HCT116 (cell line): ENCODE data around the gene SAE1. TPM values are rescaled to one million over a fixed set of nuclear protein-coding genes. Genes with fewer than 3 reads are reported as not detected.

ENCODE experiments used
- ATAC-seq: fragments of 200-7000 bp; cut with Tn5 transposase; 2 replicates; pipeline ENCODE4 v1.9.1; 2020; ENCODE audit warnings: mild to moderate bottlenecking, moderate library complexity
- BruUV-seq: library from RNA; stranded (reverse); fragments of 400-500 nt; replicated peaks from 2 replicates; lab custom pipeline; 2021; lab: Mats Ljungman, UMichigan
- CTCF ChIA-PET: fragments of 300-600 bp; sonication (Branson Sonifier 250); formaldehyde crosslinking; loops from one replicate; lab custom pipeline; 2021; ENCODE audit warnings: antibody characterized with exemption; lab: Charles Lee
- POLR2A ChIA-PET: fragments of 300-600, 350-600 bp; sonication (Branson Sonifier 250); formaldehyde crosslinking; loops from one replicate; lab custom pipeline; 2021; ENCODE audit warnings: antibody characterized with exemption; lab: Charles Lee
- RAD21 ChIA-PET, 2 experiments: fragments of 300-600 bp; sonication (Branson Sonifier 250); formaldehyde crosslinking; loops; one replicate each; lab custom pipeline; 2023; ENCODE audit warnings: low total read pairs in 2 of 2; ENCODE audit not compliant: uncharacterized antibody in 2 of 2, unreplicated experiment in 2 of 2, low non-redundant PET in 1 of 2; lab: Charles Lee
- DNase-seq: peaks from one replicate; pipeline ENCODE4 v3.0.0-alpha.2; 2010; ENCODE audit warnings: low read depth, low spot score
- H2AFZ ChIP-seq: fragments of 200-600 bp; shearing (Covaris generic), sonication (generic); 2 replicates; pipeline ENCODE4 v1.6.1; 2017; ENCODE audit warnings: low read depth, mixed run types, mixed read lengths, antibody characterized with exemption, low read length; ENCODE audit not compliant: poor library complexity, severe bottlenecking
- H3K27ac ChIP-seq: 2 replicates; pipeline ENCODE4 v1.5.1; 2012; ENCODE audit warnings: low read depth, low read length
- H3K27me3 ChIP-seq: fragments of 200-600 bp; sonication (generic); 2 replicates; pipeline ENCODE4 v1.6.1; 2016; ENCODE audit warnings: mixed run types, low read length, mixed read lengths; ENCODE audit not compliant: insufficient read depth
- H3K36me3 ChIP-seq, 2 experiments: fragments of 200-500 bp in 1 of 2; fragments of 200-600 bp in 1 of 2; sonication (Bioruptor generic) in 1 of 2; sonication (generic) in 1 of 2; 2 replicates each; pipeline versions ENCODE4 v1.5.1 to v1.6.1; 2014 to 2016; ENCODE audit warnings: low read length in 2 of 2, inconsistent platforms in 1 of 2, mixed read lengths in 1 of 2, mixed run types in 1 of 2; ENCODE audit not compliant: insufficient read depth in 2 of 2, control insufficient read depth in 1 of 2
- H3K4me1 ChIP-seq, 2 experiments: fragments of 200-600 bp in 1 of 2; sonication (generic) in 1 of 2; 2 replicates each; pipeline versions ENCODE4 v1.5.1 to v1.6.1; 2012 to 2017; ENCODE audit warnings: low read length in 2 of 2, inconsistent platforms in 1 of 2, mild to moderate bottlenecking in 1 of 2, mixed read lengths in 1 of 2, mixed run types in 1 of 2, moderate library complexity in 1 of 2; ENCODE audit not compliant: insufficient read depth in 2 of 2, control insufficient read depth in 1 of 2
- H3K4me2 ChIP-seq: fragments of 200-600 bp; sonication (generic); 2 replicates; pipeline ENCODE4 v1.6.1; 2017; ENCODE audit warnings: mixed run types, low read length, mixed read lengths
- H3K4me3 ChIP-seq, 2 experiments: fragments of 200-600 bp in 1 of 2; sonication (generic) in 1 of 2; replicated peaks in 1 of 2; 2 replicates each; pipeline ENCODE4 v1.5.1; 2011 to 2016; ENCODE audit warnings: low read length in 2 of 2, control low read depth in 1 of 2, low read depth in 1 of 2, mild to moderate bottlenecking in 1 of 2, mixed read lengths in 1 of 2, mixed run types in 1 of 2
- H3K79me2 ChIP-seq: fragments of 200-600 bp; sonication (generic); 2 replicates; pipeline ENCODE4 v1.6.1; 2017; ENCODE audit warnings: mild to moderate bottlenecking, mixed run types, low read length, moderate library complexity, mixed read lengths; ENCODE audit not compliant: insufficient read depth
- H3K9ac ChIP-seq: fragments of 200-600 bp; sonication (generic); 2 replicates; pipeline ENCODE4 v1.6.1; 2016; ENCODE audit warnings: low read length, mixed read lengths
- H3K9me2 ChIP-seq: fragments of 200-600 bp; sonication (generic), shearing (Covaris generic); 2 replicates; pipeline ENCODE4 v1.6.1; 2017; ENCODE audit warnings: mixed run types, mild to moderate bottlenecking, moderate library complexity; ENCODE audit not compliant: insufficient read depth
- H3K9me3 ChIP-seq, 2 experiments: fragments of 200-500 bp in 1 of 2; fragments of 200-600 bp in 1 of 2; sonication (Bioruptor generic) in 1 of 2; sonication (generic) in 1 of 2; 2 replicates each; pipeline ENCODE4 v1.6.1; 2014 to 2017; ENCODE audit warnings: low read length in 2 of 2, mixed read lengths in 2 of 2, inconsistent platforms in 1 of 2, low read depth in 1 of 2, mild to moderate bottlenecking in 1 of 2, mixed run types in 1 of 2, moderate library complexity in 1 of 2; ENCODE audit not compliant: control insufficient read depth in 1 of 2, insufficient read depth in 1 of 2
- H4K20me1 ChIP-seq: fragments of 200-600 bp; sonication (generic), shearing (Covaris generic); 2 replicates; pipeline ENCODE4 v1.6.1; 2017; ENCODE audit warnings: mixed run types, mild to moderate bottlenecking, moderate library complexity; ENCODE audit not compliant: insufficient read depth
- CBX3 ChIP-seq: IDR thresholded peaks from 2 replicates; pipeline ENCODE4 v1.6.1; 2012; ENCODE audit warnings: low read depth
- EGR1 ChIP-seq: IDR thresholded peaks from 2 replicates; pipeline ENCODE4 v1.6.1; 2012; ENCODE audit warnings: low read depth
- ELF1 ChIP-seq: IDR thresholded peaks from 2 replicates; pipeline ENCODE4 v1.6.1; 2012; ENCODE audit warnings: low read depth, borderline replicate concordance
- EZH2 ChIP-seq: fragments of 200-600 bp; sonication (generic); IDR thresholded peaks from 2 replicates; pipeline ENCODE4 v1.6.1; 2017; ENCODE audit warnings: antibody characterized with exemption, mixed run types
- EZH2phosphoT487 ChIP-seq: fragments of 200-600 bp; IDR thresholded peaks from 2 replicates; pipeline ENCODE4 v1.6.1; 2018; ENCODE audit warnings: antibody characterized with exemption, borderline replicate concordance
- JUND ChIP-seq: IDR thresholded peaks from 2 replicates; pipeline ENCODE4 v1.6.1; 2012
- POLR2A ChIP-seq: IDR thresholded peaks from 2 replicates; pipeline ENCODE4 v1.7.0; 2011; ENCODE audit warnings: borderline replicate concordance; ENCODE audit not compliant: insufficient read depth, insufficient read length; ENCODE audit errors: extremely low read depth
- POLR2AphosphoS5 ChIP-seq: IDR thresholded peaks from 2 replicates; pipeline ENCODE4 v1.6.1; 2011; ENCODE audit warnings: mild to moderate bottlenecking, low read depth, low read length, moderate library complexity
- SIN3A ChIP-seq: IDR thresholded peaks from 2 replicates; pipeline ENCODE4 v1.6.1; 2012; ENCODE audit warnings: low read depth
- SP1 ChIP-seq: IDR thresholded peaks from 2 replicates; pipeline ENCODE4 v1.6.1; 2012; ENCODE audit warnings: low read depth
- SRF ChIP-seq: IDR thresholded peaks from 2 replicates; pipeline ENCODE4 v1.6.1; 2012; ENCODE audit warnings: low read depth
- TCF7L2 ChIP-seq: IDR thresholded peaks from 2 replicates; pipeline ENCODE4 v1.7.0; 2011; ENCODE audit warnings: borderline replicate concordance, inconsistent platforms; ENCODE audit not compliant: insufficient read depth, insufficient read length; ENCODE audit errors: extremely low read depth
- YY1 ChIP-seq: IDR thresholded peaks from 2 replicates; pipeline ENCODE4 v1.6.1; 2011; ENCODE audit warnings: low read length, low read depth, moderate library complexity, mild to moderate bottlenecking; ENCODE audit not compliant: insufficient replicate concordance; ENCODE audit errors: extremely low read depth
- ZFX ChIP-seq: fragments of 450-650 bp; IDR thresholded peaks from 2 replicates; pipeline ENCODE4 v1.6.1; 2017
- ZNF274 ChIP-seq: fragments of 200-500 bp; sonication (Bioruptor generic); IDR thresholded peaks from 2 replicates; pipeline ENCODE4 v1.6.1; 2014; ENCODE audit warnings: mild to moderate bottlenecking, low read depth, low read length, inconsistent platforms
- intact Hi-C: fragments of 100-400 bp; cut with micrococcal nuclease; formaldehyde crosslinking; loops from 2 replicates; pipeline ENCODE4 v1.10.0; 2022
- total RNA-seq: library from RNA; stranded (reverse); gene quantifications from one replicate; pipeline ENCODE4 v1.2.1, GENCODE V29; 2021; ENCODE audit not compliant: unreplicated experiment
- TF ChIP-seq, protein P1 (sequence below), 3 experiments: fragments of 200-600 bp in 1 of 3; sonication (generic) in 1 of 3; IDR thresholded peaks in 2 of 3; conservative IDR thresholded peaks in 1 of 3; 2 replicates each; pipeline ENCODE4 v1.5.1; 2012 to 2017; ENCODE audit warnings: low read depth in 2 of 3, low read length in 2 of 3, antibody characterized with exemption in 1 of 3, borderline replicate concordance in 1 of 3, control low read depth in 1 of 3, mild to moderate bottlenecking in 1 of 3, mixed read lengths in 1 of 3, mixed run types in 1 of 3, moderate library complexity in 1 of 3; ENCODE audit not compliant: insufficient read depth in 1 of 3
- TF ChIP-seq, protein P2 (sequence below): IDR thresholded peaks from 2 replicates; pipeline ENCODE4 v1.6.1; 2011; ENCODE audit warnings: mild to moderate bottlenecking, low read length, moderate library complexity; ENCODE audit not compliant: insufficient replicate concordance; ENCODE audit errors: extremely low read depth
- TF ChIP-seq, protein P3 (sequence below): IDR thresholded peaks from 2 replicates; pipeline ENCODE4 v1.6.1; 2012; ENCODE audit warnings: low read depth
- TF ChIP-seq, protein P4 (sequence below): IDR thresholded peaks from 2 replicates; pipeline ENCODE4 v1.6.1; 2012

SAE1 gene
- total RNA-seq, 1 experiment from 2014 or later: 213 TPM

DNA sequence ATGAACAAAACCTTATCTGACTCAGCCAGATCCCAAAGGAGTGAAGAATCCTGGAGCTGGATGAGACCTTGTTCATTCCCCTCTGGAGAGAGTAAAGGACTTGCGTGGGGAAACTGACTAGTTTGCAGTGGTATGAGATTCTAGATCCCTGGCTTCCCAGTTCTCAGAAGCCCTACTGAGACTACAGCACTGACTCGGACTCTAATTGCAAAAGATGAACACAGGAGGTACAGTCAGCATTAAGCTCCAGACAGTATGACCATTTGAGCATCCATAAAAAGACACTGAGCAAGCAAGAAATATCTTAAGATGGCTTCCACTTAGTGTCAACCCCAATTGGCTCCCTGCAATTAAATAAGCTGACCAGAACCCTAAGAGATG lies 23.8 kb upstream of the SAE1 start:
- Histone ChIP-seq H3K9me3 (no peaks in the 10 kb centered on the region), H3K36me3 (peaks cover 2 to 12% of the 10 kb centered on the region in 2 experiments; a peak in 1 of 4 replicates), H3K4me3 (no peak overlapping the region), H2AFZ (no peak overlapping the region), H3K4me1 (peaks cover 10 to 36% of the 10 kb centered on the region in 2 experiments), H3K79me2 (peaks cover 68% of the 10 kb centered on the region), H3K9ac (no peak overlapping the region), H3K4me2 (no peak overlapping the region), H4K20me1 (no peaks in the 10 kb centered on the region), H3K27ac (no peak overlapping the region), H3K9me2 (no peaks in the 10 kb centered on the region), H3K27me3 (no peaks in the 10 kb centered on the region)
- no TSS peak for BruUV-seq
- intact Hi-C loops: no loop called here
- TF ChIP-seq EGR1: no peak
- no peak for TF ChIP-seq SIN3A
- no peak for TF ChIP-seq EZH2phosphoT487
- TF ChIP-seq CBX3: no peak
- no peak for TF ChIP-seq ZFX
- no peak for TF ChIP-seq JUND
- TF ChIP-seq SP1: no peak
- no peak for TF ChIP-seq YY1
- no peak for TF ChIP-seq TCF7L2
- TF ChIP-seq, protein P1, sequence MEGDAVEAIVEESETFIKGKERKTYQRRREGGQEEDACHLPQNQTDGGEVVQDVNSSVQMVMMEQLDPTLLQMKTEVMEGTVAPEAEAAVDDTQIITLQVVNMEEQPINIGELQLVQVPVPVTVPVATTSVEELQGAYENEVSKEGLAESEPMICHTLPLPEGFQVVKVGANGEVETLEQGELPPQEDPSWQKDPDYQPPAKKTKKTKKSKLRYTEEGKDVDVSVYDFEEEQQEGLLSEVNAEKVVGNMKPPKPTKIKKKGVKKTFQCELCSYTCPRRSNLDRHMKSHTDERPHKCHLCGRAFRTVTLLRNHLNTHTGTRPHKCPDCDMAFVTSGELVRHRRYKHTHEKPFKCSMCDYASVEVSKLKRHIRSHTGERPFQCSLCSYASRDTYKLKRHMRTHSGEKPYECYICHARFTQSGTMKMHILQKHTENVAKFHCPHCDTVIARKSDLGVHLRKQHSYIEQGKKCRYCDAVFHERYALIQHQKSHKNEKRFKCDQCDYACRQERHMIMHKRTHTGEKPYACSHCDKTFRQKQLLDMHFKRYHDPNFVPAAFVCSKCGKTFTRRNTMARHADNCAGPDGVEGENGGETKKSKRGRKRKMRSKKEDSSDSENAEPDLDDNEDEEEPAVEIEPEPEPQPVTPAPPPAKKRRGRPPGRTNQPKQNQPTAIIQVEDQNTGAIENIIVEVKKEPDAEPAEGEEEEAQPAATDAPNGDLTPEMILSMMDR (IDR thresholded peaks at IDR 0.05 in 2 of 3, conservative IDR thresholded peaks at IDR 0.05 in 1 of 3; ENCODE audit: borderline replicate concordance in 1 of 3, insufficient read depth in 1 of 3, low read depth in 2 of 3, low read length in 2 of 3): no peak
- TF ChIP-seq, protein P2, sequence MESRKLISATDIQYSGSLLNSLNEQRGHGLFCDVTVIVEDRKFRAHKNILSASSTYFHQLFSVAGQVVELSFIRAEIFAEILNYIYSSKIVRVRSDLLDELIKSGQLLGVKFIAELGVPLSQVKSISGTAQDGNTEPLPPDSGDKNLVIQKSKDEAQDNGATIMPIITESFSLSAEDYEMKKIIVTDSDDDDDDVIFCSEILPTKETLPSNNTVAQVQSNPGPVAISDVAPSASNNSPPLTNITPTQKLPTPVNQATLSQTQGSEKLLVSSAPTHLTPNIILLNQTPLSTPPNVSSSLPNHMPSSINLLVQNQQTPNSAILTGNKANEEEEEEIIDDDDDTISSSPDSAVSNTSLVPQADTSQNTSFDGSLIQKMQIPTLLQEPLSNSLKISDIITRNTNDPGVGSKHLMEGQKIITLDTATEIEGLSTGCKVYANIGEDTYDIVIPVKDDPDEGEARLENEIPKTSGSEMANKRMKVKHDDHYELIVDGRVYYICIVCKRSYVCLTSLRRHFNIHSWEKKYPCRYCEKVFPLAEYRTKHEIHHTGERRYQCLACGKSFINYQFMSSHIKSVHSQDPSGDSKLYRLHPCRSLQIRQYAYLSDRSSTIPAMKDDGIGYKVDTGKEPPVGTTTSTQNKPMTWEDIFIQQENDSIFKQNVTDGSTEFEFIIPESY: no peak
- no peak for TF ChIP-seq SRF
- TF ChIP-seq, protein P3, sequence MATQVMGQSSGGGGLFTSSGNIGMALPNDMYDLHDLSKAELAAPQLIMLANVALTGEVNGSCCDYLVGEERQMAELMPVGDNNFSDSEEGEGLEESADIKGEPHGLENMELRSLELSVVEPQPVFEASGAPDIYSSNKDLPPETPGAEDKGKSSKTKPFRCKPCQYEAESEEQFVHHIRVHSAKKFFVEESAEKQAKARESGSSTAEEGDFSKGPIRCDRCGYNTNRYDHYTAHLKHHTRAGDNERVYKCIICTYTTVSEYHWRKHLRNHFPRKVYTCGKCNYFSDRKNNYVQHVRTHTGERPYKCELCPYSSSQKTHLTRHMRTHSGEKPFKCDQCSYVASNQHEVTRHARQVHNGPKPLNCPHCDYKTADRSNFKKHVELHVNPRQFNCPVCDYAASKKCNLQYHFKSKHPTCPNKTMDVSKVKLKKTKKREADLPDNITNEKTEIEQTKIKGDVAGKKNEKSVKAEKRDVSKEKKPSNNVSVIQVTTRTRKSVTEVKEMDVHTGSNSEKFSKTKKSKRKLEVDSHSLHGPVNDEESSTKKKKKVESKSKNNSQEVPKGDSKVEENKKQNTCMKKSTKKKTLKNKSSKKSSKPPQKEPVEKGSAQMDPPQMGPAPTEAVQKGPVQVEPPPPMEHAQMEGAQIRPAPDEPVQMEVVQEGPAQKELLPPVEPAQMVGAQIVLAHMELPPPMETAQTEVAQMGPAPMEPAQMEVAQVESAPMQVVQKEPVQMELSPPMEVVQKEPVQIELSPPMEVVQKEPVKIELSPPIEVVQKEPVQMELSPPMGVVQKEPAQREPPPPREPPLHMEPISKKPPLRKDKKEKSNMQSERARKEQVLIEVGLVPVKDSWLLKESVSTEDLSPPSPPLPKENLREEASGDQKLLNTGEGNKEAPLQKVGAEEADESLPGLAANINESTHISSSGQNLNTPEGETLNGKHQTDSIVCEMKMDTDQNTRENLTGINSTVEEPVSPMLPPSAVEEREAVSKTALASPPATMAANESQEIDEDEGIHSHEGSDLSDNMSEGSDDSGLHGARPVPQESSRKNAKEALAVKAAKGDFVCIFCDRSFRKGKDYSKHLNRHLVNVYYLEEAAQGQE: no peak
- TF ChIP-seq, protein P4, sequence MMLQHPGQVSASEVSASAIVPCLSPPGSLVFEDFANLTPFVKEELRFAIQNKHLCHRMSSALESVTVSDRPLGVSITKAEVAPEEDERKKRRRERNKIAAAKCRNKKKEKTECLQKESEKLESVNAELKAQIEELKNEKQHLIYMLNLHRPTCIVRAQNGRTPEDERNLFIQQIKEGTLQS: no peak
- TF ChIP-seq POLR2A: no peak
- TF ChIP-seq POLR2AphosphoS5: no peak
- TF ChIP-seq ZNF274: no peak
- TF ChIP-seq EZH2: no peak
- TF ChIP-seq ELF1: no peak
- RAD21 ChIA-PET: no interaction called here
- POLR2A ChIA-PET: no interaction called here
- ATAC-seq: no peak
- CTCF ChIA-PET: interaction anchor here (1.1 kb wide), 1 partner anchor 19 kb away, joined by 3 read pairs; no protein-coding TSS in a partner anchor
- DNase-seq: no peak
